Measurements from ENCODE around the gene DAZAP2.

DNA sequence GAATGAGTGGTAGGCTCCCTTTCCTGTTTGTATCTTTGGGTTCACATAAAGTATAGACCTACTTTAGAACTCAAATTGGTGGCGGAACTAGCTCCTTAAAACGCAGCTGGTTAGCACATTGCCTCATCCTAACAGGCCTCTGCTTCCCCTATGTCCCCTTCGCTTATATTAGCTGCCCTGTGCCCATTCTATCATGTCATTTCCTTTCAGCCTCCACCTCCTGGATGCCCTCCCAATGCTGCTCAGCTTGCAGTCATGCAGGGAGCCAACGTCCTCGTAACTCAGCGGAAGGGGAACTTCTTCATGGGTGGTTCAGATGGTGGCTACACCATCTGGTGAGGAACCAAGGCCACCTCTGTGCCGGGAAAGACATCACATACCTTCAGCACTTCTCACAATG is 3.5 kb downstream of the DAZAP2 start:
- no peak for TF ChIP-seq ZNF596 (tag by site-specific recombination; IDR thresholded peaks at IDR 0.05)
- TF ChIP-seq ZBTB1 (tag by site-specific recombination; IDR thresholded peaks at IDR 0.05), result no peak
- TF ChIP-seq, protein P1, sequence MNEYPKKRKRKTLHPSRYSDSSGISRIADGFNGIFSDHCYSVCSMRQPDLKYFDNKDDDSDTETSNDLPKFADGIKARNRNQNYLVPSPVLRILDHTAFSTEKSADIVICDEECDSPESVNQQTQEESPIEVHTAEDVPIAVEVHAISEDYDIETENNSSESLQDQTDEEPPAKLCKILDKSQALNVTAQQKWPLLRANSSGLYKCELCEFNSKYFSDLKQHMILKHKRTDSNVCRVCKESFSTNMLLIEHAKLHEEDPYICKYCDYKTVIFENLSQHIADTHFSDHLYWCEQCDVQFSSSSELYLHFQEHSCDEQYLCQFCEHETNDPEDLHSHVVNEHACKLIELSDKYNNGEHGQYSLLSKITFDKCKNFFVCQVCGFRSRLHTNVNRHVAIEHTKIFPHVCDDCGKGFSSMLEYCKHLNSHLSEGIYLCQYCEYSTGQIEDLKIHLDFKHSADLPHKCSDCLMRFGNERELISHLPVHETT (tag by site-specific recombination; IDR thresholded peaks at IDR 0.05), result no peak
- TF ChIP-seq TRIM28 (IDR thresholded peaks at IDR 0.05; ENCODE audit: borderline replicate concordance, low read length), result no peak
- TF ChIP-seq, protein P2, sequence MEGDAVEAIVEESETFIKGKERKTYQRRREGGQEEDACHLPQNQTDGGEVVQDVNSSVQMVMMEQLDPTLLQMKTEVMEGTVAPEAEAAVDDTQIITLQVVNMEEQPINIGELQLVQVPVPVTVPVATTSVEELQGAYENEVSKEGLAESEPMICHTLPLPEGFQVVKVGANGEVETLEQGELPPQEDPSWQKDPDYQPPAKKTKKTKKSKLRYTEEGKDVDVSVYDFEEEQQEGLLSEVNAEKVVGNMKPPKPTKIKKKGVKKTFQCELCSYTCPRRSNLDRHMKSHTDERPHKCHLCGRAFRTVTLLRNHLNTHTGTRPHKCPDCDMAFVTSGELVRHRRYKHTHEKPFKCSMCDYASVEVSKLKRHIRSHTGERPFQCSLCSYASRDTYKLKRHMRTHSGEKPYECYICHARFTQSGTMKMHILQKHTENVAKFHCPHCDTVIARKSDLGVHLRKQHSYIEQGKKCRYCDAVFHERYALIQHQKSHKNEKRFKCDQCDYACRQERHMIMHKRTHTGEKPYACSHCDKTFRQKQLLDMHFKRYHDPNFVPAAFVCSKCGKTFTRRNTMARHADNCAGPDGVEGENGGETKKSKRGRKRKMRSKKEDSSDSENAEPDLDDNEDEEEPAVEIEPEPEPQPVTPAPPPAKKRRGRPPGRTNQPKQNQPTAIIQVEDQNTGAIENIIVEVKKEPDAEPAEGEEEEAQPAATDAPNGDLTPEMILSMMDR (tag by site-specific recombination; IDR thresholded peaks at IDR 0.05), result no peak
- no peak for TF ChIP-seq ZFP69B (tag by site-specific recombination; IDR thresholded peaks at IDR 0.05)
- TF ChIP-seq, protein P3, sequence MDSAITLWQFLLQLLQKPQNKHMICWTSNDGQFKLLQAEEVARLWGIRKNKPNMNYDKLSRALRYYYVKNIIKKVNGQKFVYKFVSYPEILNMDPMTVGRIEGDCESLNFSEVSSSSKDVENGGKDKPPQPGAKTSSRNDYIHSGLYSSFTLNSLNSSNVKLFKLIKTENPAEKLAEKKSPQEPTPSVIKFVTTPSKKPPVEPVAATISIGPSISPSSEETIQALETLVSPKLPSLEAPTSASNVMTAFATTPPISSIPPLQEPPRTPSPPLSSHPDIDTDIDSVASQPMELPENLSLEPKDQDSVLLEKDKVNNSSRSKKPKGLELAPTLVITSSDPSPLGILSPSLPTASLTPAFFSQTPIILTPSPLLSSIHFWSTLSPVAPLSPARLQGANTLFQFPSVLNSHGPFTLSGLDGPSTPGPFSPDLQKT (IDR thresholded peaks at IDR 0.05; ENCODE audit: borderline replicate concordance, low read depth, low read length), result no peak
- no peak for TF ChIP-seq ZNF391 (tag by site-specific recombination; IDR thresholded peaks at IDR 0.05; ENCODE audit: borderline replicate concordance, low read depth)
- TF ChIP-seq, protein P4, sequence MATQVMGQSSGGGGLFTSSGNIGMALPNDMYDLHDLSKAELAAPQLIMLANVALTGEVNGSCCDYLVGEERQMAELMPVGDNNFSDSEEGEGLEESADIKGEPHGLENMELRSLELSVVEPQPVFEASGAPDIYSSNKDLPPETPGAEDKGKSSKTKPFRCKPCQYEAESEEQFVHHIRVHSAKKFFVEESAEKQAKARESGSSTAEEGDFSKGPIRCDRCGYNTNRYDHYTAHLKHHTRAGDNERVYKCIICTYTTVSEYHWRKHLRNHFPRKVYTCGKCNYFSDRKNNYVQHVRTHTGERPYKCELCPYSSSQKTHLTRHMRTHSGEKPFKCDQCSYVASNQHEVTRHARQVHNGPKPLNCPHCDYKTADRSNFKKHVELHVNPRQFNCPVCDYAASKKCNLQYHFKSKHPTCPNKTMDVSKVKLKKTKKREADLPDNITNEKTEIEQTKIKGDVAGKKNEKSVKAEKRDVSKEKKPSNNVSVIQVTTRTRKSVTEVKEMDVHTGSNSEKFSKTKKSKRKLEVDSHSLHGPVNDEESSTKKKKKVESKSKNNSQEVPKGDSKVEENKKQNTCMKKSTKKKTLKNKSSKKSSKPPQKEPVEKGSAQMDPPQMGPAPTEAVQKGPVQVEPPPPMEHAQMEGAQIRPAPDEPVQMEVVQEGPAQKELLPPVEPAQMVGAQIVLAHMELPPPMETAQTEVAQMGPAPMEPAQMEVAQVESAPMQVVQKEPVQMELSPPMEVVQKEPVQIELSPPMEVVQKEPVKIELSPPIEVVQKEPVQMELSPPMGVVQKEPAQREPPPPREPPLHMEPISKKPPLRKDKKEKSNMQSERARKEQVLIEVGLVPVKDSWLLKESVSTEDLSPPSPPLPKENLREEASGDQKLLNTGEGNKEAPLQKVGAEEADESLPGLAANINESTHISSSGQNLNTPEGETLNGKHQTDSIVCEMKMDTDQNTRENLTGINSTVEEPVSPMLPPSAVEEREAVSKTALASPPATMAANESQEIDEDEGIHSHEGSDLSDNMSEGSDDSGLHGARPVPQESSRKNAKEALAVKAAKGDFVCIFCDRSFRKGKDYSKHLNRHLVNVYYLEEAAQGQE (tag by site-specific recombination; IDR thresholded peaks at IDR 0.05), result no peak
- TF ChIP-seq ZBTB21 (tag by site-specific recombination; IDR thresholded peaks at IDR 0.05), result no peak

Measured in HEK293 (cell line).